Measurements from ENCODE around the gene ELMO1.

- TF ChIP-seq CTCF (conservative IDR thresholded peaks at IDR 0.05; ENCODE audit: low read depth, low read length) (no peak), EZH2 (IDR thresholded peaks at IDR 0.05; ENCODE audit: borderline replicate concordance, low read depth, low read length, poor library complexity, severe bottlenecking) (no peak)
Observed at GRCh38 chr7:37224746-37225145, 223.9 kb downstream of the ELMO1 start.

Measured in A673 (cell line).